Upper lobe of left lung (tissue), 4 donors: ENCODE measurements around the gene SRPX.

Source experiments
- POLR2A ChIP-seq, 4 donors: fragments of 450-650 bp; IDR thresholded peaks; one replicate each; pipeline ENCODE4 v1.5.1; 2016 to 2017; ENCODE audit warnings: antibody characterized with exemption in 4 of 4, mild to moderate bottlenecking in 2 of 4
- POLR2AphosphoS5 ChIP-seq, 2 donors: sonication (generic); formaldehyde crosslinking; IDR thresholded peaks; one replicate each; pipeline ENCODE4 v1.5.1; 2017; ENCODE audit warnings: antibody characterized with exemption in 2 of 2

GRCh38 chrX:38220024-38220414, 652 bp downstream of the SRPX start:
- no peak for TF ChIP-seq POLR2A (IDR thresholded peaks at IDR 0.05)
- no peak for TF ChIP-seq POLR2AphosphoS5 (IDR thresholded peaks at IDR 0.05)
